ENCODE measurements around the gene TSR1.
"Not testable (repeated sequence)": the region's sequence is repeated elsewhere in the genome, so short reads cannot be mapped to it uniquely, and the experiment has no call there.

TSR1 gene

GRCh38 chr17:2319051-2319450 lies 17.2 kb downstream of the TSR1 start:
- H3K27me3 ChIP-seq, result no peaks in the 10 kb centered on the region
- H3K36me3 ChIP-seq, result peaks cover 26 to 42% (median 39%) of the 10 kb centered on the region in 3 donors
- H3K27ac ChIP-seq, result no peak overlapping the region
- H3K4me3 ChIP-seq, result no peak overlapping the region
- DNase-seq, result no peak
- no peaks in the 10 kb centered on the region for H3K4me1 ChIP-seq
- TF ChIP-seq CTCF (IDR thresholded peaks at IDR 0.05), result no peak
- intact Hi-C loops (cut with DNase I; ENCODE audit: low total_unique reads), result no loop called here
- H3K9me3 ChIP-seq, result no peaks in the 10 kb centered on the region

GRCh38 chr17:2317796-2318195 lies 18.5 kb downstream of the TSR1 start:
- H3K27me3 ChIP-seq, result no peaks in the 10 kb centered on the region
- H3K27ac ChIP-seq, result no peak overlapping the region
- H3K4me3 ChIP-seq, result no peak overlapping the region
- H3K9me3 ChIP-seq, result no peaks in the 10 kb centered on the region
- peaks cover 0 to 6% (median 0%) of the 10 kb centered on the region in 4 donors for H3K4me1 ChIP-seq
- intact Hi-C loops (cut with DNase I; ENCODE audit: low total_unique reads), result no loop called here
- H3K36me3 ChIP-seq, result peaks cover 14 to 30% (median 26%) of the 10 kb centered on the region in 3 donors
- TF ChIP-seq CTCF (IDR thresholded peaks at IDR 0.05), result no peak
- no peak for DNase-seq

GRCh38 chr17:2316916-2317205 lies 19.4 kb downstream of the TSR1 start:
- intact Hi-C loops (cut with DNase I; ENCODE audit: low total_unique reads); H3K27me3 ChIP-seq; H3K4me3 ChIP-seq; H3K9me3 ChIP-seq; DNase-seq; H3K27ac ChIP-seq: not testable (repeated sequence)
- Histone ChIP-seq H3K36me3 (peaks cover 10 to 21% (median 17%) of the 10 kb centered on the region in 3 donors), H3K4me1 (peaks cover 0 to 15% (median 0%) of the 10 kb centered on the region in 4 donors)

GRCh38 chr17:2312736-2313135 lies 23.5 kb downstream of the TSR1 start:
- Histone ChIP-seq H3K9me3 (no peaks in the 10 kb centered on the region), H3K27me3 (no peaks in the 10 kb centered on the region), H3K4me1 (peaks cover 0 to 19% (median 0%) of the 10 kb centered on the region in 4 donors), H3K27ac (peak overlapping the region; percentile 57 to 61), H3K4me3 (no peak overlapping the region), H3K36me3 (no peaks in the 10 kb centered on the region)
- peak in 1 of 2 donors; percentile 30 for DNase-seq
- intact Hi-C loops (cut with DNase I; ENCODE audit: low total_unique reads), result no loop called here
- no peak for TF ChIP-seq CTCF (IDR thresholded peaks at IDR 0.05)

GRCh38 chr17:2309338-2310154 lies 26.7 kb downstream of the TSR1 start:
- intact Hi-C loops (cut with DNase I; ENCODE audit: low total_unique reads), result no loop called here
- TF ChIP-seq CTCF (IDR thresholded peaks at IDR 0.05), result no peak
- H3K4me3 ChIP-seq, result no peak overlapping the region
- no peaks in the 10 kb centered on the region for H3K36me3 ChIP-seq
- peaks cover 0 to 20% (median under 1%) of the 10 kb centered on the region in 4 donors for H3K4me1 ChIP-seq
- DNase-seq, result no peak
- no peaks in the 10 kb centered on the region for H3K9me3 ChIP-seq
- H3K27ac ChIP-seq, result peak overlapping the region; percentile 6 to 18
- H3K27me3 ChIP-seq, result no peaks in the 10 kb centered on the region

GRCh38 chr17:2304931-2305330 lies 31.3 kb downstream of the TSR1 start:
- intact Hi-C loops (cut with DNase I; ENCODE audit: low total_unique reads), result no loop called here
- no peak overlapping the region for H3K27ac ChIP-seq
- TF ChIP-seq CTCF (IDR thresholded peaks at IDR 0.05), result no peak
- peaks cover 0 to 34% (median 16%) of the 10 kb centered on the region in 4 donors for H3K4me1 ChIP-seq
- no peak overlapping the region for H3K4me3 ChIP-seq
- no peaks in the 10 kb centered on the region for H3K27me3 ChIP-seq
- no peak for DNase-seq
- peaks cover under 1 to 6% (median 6%) of the 10 kb centered on the region in 3 donors for H3K36me3 ChIP-seq
- no peaks in the 10 kb centered on the region for H3K9me3 ChIP-seq

All from tibial artery (tissue), 4 donors.